Measurements from ENCODE around the gene POLR1C.
"Not testable (repeated sequence)": the region's sequence is repeated elsewhere in the genome, so short reads cannot be mapped to it uniquely, and the experiment has no call there.

Gene POLR1C

DNA sequence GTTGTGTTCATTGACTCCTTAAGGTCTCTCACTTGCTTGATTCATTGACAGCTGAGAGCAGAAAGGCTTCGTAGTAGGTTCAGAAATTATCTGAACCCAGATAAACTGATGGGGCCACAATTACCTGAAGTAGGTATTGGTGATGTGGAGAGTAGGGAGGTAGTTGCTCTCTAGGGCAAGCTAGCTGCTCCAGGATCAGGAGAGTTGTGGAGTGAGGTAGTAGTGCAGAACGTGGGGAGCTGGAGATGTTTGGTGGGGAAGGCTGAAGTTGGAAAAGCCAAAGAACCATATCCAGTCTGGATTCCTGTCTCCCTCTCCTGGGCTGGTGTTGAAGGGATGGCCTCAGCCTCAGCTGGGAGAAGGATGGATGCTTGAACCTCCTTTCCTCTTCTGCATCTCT, 23.7 kb upstream of the POLR1C start:
- no peak for DNase-seq

DNA sequence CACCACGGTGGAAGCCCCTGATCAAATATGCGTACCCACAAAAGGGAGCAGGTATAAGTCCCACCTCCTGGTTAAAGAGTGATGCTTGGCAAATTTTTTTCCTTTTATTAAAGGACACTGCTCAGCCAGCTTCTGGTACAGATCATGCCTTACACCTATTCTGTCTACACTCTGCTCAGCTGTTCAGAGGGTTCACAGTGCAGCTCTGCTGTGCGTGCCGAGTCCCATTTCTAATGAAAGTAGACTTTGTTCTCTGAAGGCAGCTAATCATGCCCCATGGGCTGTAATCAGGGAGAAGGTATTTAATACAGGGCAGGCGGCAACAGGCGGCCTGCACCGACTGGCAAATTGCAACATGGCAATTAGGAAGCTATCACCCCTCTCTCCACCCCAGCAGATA, 23.1 kb upstream of the POLR1C start:
- DNase-seq, result no peak

DNA sequence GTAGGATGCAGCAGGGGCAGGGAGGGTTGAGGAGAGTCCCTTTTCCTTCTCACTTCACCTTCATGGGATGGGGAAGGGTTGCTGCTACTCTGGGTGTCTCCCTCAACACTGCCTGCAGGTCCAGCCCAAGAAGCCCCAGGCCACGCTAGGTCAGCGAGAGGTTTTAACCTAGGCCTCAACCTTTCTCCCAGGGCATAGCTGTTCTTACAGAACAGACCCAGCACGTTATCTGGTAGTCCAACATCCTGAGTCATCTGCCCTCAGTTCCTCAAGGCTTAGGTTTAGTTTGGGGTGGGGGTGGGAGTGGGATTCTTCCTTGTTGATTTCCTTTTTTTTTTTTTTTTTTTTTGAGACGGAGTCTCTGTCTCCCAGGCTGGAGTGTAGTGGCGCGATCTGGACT, 22.6 kb upstream of the POLR1C start:
- no peak for DNase-seq

DNA sequence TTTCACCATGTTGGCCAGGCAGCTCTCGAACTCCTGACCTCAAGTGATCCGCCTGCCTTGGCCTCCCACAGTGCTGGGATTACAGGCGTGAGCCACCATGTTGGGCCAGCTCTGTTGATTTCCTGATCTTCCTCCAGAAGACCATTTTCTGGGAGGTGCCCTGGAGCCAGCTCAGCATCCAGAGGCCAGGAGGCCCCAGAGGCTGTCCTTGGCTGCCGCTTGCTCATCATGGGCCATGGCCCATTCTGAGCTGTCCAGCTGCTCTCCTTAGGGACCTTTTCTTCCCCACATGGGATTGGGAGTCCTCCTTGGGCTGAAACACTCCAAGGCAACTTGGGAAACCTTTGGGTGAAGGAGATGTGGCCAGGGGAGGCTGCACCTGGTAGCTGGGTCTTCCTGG, 22.1 kb upstream of the POLR1C start:
- no peak for DNase-seq

DNA sequence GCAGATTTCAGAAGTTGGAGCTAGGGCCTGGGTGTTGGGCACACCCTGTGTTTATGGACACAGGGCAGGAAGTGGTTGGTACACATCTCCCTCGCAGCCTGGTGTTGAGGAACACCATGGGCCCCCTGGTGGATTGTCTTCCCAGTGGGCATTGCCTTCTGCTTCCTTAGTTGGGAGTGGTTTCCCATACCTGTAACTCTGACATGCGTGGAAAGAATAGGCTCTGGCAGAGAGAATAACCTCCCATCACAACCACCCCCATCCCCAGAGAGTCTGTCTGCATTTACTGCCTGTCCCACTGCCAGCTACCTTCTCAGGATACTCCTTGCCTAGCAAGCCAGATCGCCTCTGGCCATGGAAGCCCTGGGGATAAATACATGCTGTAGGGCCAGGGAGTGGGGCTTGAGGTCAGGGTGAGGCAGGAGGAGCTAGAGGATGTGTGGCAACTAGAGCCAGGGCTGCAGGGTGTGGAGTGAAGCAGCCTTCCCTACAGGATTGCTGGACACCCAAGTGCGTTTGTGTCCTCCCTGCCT, 21.4 kb upstream of the POLR1C start:
- DNase-seq, result no peak

DNA sequence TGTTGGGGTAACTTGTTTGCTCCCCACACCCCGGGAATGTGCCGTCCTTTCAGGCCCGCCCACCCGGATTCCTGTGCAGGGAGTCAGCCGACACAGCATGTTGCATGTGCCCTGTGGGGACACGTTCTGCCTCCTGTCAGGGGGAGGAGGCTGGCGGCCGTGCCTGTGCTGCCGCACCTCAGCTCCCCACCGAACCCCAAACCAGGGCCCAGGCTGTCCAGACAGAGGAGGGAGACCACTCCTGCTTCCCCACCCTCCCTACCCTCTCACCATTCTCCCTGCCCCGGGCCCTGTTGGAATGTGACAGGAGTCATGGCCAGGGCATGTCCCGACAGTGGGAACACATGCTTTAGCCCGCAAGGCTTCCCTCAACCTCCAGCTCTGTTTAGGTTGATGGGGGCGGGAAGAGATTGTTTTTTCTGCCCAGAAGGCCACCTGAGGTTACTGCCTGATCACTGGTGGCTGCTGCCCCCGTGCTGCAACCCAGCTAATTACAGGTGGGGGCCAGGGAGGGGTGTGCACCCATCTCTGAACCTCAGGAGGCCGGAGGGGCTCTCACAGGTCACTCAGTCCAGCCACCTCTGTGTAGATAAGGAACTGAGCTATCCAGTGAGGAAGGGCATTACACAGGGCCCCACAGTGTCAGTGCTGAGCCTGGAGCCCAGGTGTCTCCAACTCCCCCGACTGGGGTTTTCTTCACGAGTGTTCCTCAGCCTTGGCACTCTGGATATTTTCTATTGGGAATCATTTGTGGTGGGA, 20.3 kb upstream of the POLR1C start:
- DNase-seq, result no peak

DNA sequence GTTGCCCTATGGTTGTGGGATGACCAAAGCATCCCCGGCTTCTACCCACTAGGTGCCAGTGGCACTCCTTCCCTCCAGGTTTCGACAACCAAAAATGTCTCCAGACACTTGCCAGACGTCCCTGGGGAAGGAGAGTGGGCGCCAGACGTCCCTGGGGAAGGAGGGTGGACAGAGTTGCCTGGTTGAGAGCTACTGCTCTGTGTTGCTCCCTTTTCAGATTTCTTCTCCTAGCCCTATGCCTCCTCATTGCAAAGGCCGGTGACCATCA, 19.8 kb upstream of the POLR1C start:
- no peak for DNase-seq

DNA sequence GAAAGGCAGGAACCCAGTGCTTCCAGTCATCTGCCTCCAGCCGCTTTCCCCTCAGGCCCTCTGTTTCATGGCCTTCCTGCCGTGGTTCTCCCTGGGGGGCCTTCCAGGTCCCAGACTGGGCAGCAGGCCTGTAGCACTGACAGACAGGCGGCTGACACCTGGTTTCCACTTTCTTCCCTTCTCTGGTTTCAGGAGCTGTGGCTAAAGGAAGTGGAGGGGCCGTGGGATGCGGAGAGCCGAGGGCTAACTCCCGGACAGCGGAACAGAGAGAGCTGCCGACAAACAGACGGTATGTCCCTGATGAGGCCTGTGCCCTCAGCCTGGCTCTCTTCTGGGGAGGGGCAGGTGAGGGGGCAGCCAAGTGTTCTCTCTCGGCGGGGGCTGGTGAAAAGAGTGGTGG, 19.2 kb upstream of the POLR1C start:
- no peak for DNase-seq

DNA sequence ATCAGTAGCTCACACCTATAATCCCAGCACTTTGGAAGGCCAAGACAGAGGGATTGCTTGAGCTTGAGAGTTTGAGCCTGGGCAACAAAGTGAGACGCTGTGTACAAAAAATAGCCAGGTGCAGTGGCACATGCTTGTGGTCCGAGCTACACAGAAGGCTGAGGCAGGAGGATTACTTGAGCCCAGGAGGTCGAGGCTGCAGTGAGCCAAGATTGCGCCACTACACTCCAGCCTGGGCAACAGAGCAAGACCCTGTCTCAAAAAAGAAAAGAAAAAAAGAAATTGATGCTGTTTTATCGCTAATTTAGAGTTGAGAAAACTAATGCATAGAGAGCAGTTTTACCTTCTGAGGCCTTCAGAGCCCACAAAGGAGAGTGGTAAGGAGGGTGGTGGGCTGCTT, 18.6 kb upstream of the POLR1C start:
- DNase-seq, result not testable (repeated sequence)

DNA sequence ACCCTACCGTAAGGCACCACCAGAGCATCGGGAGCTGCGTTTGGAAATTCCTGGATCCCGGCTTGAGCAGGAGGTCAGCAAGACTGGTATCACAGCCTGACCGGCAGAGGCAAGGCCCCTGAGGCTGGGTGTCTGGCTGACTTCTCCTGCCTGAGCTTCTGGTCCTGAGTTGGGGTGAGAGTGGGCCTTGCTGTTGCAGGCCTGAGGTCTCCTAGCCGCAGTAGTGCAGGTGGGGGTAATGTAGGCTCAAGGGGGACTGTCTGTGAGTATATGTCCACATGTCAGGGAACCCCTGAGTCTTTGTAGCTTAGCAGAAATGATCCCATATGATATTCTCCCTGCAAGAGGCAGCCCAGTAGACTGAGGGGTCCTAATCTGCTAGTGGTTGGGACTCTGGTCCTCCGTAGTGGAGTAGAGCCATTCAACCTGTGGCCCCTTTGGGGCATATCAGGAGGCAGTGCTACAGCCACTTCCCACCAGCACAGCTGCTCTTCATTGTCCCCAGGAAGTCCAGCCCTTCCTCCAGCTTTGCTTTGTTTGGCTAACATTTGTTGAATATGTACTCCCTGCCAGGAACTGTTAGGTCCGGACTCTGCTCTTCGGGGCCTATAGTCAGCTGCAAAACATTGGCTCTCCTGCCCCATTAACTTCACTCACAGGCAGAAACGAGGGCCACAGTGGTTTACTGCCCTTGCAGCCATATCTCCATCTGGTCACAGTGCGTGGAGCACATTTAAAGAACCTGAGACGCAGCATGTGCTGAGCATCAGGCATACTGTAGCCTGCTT, 17.7 kb upstream of the POLR1C start:
- DNase-seq, result no peak

DNA sequence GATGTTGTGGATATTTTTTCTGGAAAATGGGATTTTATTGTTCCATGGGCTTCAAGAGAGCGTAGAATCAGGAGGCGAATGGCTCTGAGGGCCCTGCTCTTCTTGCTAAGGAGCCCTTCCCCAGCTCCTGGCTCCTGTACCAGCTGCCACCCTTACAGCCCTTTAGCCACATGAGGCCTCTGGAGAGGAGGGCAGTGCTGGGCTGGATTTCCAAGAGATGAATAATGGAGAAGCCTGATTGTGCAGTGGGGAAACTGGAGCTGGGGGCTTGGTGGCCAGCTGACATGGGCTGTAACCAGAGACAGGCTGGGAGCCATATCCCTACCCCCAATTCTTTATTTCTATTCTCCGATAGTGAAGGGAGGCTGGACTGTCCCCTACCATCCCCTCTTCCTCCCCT, 16.0 kb upstream of the POLR1C start:
- no peak for DNase-seq

DNA sequence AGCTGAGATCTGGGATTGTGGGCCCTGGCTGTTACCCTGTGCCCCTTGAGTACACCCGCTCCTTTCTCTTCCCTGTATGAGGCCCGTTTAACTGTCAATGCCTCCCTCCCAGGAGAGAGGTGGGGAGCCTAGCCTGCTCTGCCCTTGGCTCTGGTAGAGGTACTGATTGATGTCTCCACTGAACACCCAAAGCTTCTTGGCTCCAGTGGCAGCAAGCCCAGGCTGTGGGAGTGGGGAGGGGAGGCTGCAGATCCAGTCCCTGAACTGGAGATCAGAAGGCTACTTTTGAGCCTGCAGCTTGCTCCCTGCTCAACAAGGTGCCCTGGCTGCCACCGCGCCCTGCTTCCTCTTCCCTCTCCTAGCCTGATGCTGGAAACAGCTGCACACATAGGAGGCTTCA, 14.2 kb upstream of the POLR1C start:
- no peak for DNase-seq

DNA sequence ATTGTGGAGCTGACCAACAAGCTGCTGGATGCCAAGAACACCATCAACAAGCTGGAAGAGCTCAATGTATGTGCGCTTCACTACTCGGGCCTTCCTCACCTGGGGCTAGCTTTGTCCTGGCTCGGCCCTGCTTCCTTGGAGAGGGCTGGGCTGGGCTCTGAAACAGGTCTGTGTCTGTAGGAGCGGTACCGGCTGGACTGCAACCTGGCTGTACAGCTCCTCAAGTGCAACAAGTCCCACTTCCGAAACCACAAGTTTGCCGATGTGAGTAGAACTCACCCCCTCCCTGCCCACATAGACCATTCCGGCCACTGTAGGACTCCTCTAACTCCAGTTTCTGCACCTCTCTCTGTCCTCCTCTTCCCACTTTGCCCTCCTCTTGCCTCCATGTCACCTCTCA, 13.4 kb upstream of the POLR1C start:
- no peak for DNase-seq

DNA sequence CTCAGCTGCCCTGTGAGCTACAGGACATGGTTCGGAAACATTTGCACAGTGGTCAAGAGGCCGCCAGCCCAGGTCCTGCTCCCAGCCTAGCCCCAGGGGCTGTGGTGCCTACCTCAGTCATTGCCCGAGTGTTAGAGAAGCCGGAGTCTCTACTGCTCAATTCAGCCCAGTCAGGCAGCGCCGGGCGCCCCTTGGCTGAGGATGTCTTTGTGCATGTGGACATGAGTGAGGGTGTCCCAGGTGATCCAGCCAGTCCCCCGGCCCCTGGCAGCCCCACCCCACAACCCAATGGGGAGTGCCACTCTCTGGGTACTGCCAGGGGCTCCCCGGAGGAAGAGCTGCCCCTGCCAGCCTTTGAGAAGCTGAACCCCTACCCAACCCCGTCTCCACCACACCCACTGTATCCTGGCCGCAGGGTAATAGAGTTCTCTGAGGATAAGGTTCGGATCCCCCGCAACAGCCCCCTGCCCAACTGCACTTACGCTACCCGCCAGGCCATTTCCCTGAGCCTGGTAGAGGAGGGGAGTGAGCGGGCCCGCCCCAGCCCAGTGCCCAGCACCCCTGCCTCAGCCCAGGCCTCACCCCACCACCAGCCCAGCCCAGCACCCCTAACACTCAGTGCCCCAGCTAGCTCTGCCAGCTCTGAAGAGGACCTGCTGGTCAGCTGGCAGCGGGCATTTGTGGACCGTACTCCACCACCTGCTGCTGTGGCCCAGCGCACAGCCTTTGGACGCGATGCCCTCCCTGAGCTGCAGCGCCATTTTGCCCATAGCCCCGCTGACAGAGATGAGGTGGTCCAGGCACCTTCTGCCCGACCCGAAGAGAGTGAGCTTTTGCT, 11.9 kb upstream of the POLR1C start:
- no peak for DNase-seq

DNA sequence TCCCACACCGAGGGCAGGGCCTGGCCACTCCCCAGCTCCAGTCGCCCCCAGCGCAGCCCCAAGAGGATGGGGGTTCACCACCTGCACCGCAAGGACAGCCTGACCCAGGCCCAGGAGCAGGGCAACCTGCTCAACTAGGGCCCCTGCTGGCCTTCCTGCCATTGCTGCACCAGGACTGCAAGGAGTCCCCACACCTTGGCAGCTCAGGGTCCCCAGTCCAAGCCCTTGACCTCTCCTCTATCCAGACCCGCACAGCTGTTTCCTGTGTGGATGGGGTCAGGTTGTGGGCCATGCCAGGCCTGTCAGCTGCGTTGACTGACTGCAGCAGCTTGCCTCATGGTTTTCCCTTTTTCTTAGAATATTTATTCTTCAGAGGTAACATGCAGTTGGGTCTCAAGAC, 11.2 kb upstream of the POLR1C start:
- DNase-seq, result no peak

DNA sequence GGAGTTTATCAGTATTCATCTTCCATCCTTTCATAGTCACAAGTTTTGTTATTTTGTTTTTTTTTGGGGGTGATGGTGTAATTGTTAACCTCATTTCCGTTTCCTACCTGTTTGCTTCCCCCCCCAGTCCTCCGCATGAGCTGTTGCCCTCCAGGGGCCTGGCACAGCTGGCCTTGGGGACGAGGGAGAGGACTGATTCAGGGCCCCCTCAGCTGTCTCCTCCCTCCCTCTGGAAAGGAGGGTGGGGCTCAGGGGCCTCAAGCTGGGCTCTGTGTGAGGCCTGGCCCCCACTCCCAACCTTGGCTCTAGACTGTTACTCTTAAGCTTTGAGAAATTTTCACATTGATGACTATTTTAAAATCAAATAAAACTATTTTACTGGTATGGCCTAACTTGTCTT, 10.7 kb upstream of the POLR1C start:
- no peak for DNase-seq

DNA sequence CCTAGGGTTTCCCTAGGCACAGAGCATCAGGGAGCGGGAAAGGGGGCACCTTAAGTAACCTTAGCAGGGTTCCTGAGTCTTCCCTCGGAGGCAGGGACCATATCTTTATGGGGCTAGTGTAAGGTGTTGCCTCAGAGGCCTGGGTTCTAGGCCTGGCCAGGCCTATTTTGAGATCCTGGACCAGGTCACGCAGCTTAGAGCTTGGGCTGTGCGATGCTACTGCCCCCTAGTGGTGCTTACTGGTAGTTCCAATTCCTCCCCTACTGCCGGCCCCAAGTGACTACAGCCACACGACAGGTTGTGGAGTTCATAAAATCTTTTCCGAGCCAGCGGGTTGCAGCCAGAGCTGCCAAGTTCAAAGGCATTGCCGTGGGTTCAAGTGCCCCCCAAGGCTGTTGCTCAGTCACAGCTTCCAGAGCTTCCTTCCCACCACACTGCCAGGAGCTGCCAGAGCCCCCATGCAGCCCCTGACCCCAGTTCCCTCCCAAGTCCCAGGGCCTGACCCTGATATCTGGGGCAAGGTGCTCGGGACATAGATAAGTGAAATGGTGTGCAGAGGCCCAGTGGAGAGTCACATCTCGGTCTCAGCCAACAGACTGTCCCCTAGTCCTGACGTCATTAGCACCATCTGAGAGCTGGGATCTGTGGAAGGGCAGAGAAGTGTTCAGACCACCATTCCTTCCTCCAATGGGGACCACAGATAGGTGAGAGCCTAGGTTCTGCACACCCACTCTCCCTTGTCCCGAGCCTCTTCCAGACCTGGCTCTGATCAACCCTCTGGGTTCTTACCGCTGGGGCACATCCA, 10.0 kb upstream of the POLR1C start:
- DNase-seq, result peak in 1 of 2 experiments; percentile 23

DNA sequence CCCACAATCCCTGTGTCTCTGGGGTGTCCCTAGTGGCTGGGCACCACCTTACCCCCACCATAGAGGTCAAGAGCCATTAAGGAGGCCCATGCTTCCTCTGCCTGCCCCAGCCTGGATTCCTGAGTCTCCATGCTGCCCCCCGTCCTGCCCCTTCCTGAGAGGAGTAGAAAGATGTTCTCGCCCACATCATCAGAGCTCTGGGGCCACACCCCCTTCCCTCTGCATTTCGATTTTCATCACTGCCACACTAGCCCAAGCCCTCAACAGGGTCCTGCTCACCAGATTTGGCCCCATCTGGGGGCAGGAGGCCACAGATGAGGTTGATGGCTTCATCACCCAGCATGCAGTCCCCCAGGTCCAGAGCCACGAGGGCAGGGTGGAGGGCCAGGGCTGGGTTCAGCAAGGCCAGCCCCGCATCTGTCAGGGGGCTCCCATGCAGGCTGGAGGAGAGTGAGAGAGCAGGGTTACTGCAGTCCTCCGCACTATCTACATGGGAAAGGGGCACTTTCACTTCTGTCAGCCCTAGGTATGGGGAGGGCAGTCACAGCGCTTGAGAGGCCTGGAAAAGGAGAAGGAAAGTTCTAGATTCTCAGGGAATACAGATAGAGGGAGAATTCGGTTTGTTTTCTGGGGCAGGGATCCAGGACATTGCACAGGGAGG, 8.3 kb upstream of the POLR1C start:
- DNase-seq, result no peak

DNA sequence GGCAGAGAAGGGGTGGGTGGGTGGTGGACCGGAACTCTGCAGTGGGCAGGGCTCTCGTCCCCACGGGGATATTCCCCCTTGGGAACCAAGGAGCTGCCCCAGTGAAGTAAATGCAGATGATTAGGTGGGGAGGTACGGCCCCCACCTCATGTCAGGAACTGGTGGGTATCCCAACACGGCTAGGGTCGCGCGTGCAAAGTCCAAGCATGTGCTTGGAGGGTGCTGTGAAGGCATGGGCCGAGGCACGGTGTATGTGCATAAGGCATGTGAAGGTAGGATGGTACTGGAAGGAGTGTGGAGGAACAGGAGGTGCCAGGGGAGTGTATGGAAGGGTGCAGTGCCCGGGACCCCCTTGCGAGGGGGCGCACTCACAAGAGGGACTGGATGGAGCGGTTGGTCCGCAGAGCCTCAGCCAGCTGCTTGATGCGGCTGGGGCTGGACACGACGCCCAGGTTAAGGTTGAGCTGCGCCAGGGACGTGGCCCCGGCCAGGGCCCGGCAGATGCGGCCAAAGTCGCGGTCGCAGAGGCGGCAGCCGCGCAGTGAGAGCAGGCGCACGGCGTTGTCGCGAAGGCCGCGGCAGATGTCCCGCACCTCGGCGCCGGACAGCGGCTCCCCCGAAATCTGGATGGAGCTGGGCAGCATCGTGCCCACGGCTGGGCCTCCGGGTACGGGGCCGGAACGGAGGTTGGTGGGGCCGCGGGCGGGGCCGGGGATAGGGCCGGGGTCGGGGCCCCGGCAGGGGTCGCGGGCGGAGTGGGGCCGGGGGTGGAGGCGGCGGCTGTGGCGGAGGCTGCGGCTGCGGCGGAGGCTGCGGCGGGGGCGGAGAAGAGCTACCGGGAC, 7.5 kb upstream of the POLR1C start:
- no peak for DNase-seq

DNA sequence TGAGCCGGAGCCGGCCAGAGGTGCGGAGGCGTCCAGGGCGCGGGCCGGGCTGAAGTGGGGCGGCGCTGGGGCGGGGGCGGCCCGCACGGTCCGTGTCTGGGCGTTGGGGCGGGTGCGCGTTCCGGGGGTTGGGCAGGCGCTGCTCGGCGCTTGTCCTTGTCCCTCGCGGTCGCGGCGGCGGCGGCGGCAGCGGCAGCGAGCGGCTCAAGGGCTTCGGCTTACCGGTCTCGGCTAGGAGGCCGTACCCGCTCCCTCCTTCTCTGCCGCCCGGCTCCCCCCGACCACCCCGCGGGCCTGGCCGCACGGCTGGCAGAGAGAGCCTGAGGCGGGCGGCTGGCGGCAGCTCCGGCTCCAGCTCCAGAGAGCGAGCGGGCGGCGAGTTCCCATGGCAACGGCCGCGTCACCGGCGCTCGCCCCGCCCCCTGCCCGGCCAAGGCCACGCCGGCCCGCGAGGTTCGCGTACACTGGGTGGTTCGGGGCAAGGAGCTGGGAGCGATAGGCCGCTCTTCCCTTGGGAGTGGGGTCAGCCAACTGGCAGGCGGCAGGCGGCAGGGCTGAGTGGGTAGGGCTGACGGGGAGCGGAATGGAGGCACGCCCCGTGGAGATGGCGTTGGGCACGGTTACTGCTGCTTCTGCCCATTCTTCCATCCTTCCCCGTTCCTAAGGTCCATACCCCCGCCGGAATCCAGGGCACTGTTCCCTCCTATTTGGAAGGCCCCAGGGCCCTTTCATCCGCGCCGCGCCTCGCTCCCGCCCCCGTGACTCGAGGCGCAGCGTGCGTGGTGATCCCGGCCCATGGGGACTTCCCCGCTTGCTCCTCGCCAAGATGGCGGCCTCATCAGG, 6.7 kb upstream of the POLR1C start, which contains the start of gene LRRC73:
TSS of gene LRRC73 (minus strand) at position 363 of the 843 bp plus-strand sequence. CDS start 561 bp downstream, outside the sequence.
- DNase-seq, result no peak
